Tibial artery (tissue), 4 donors: ENCODE data around the gene L1CAM.

Source experiments
- DNase-seq, 2 donors: peaks; one replicate each; pipeline ENCODE4 v3.0.0-alpha.2; 2019
- H3K27ac ChIP-seq, 2 donors: fragments of 200-600 bp; sonication (generic) in 1 of 2; 1 replicate in 1 of 2; 2 replicates in 1 of 2; pipeline ENCODE4 v1.5.1; 2018 to 2019; ENCODE audit warnings: mild to moderate bottlenecking in 1 of 2
- H3K27me3 ChIP-seq, 2 donors: fragments of 200-600 bp; sonication (generic) in 1 of 2; one replicate each; pipeline versions ENCODE4 v1.5.1 to v1.6.0; 2016 to 2019
- H3K36me3 ChIP-seq, 3 donors: fragments of 200-600 bp; sonication (generic) in 2 of 3; one replicate each; pipeline ENCODE4 v1.5.1; 2016 to 2019; ENCODE audit warnings: mild to moderate bottlenecking in 2 of 3
- H3K4me1 ChIP-seq, 4 donors: fragments of 200-600 bp; sonication (generic) in 2 of 4; 1 replicate in 3 of 4; 2 replicates in 1 of 4; pipeline ENCODE4 v1.5.1; 2016 to 2019
- H3K4me3 ChIP-seq, 2 donors: fragments of 200-600 bp; sonication (generic) in 1 of 2; 1 replicate in 1 of 2; 2 replicates in 1 of 2; pipeline ENCODE4 v1.5.1; 2018 to 2019; ENCODE audit warnings: mild to moderate bottlenecking in 2 of 2
- H3K9me3 ChIP-seq, 3 donors: fragments of 200-600 bp; sonication (generic) in 1 of 3; one replicate each; pipeline ENCODE4 v1.5.1; 2016 to 2019
- intact Hi-C: fragments of 100-400 bp; cut with DNase I; formaldehyde crosslinking; loops from one replicate; pipeline ENCODE4 v1.15.0; 2023; ENCODE audit warnings: low total_unique reads
- TF ChIP-seq, protein P1 (sequence below), 2 experiments: fragments of 200-600 bp in 1 of 2; fragments of 450-650 bp in 1 of 2; IDR thresholded peaks; one replicate each; pipeline ENCODE4 v1.5.1; 2017 to 2019; ENCODE audit warnings: antibody characterized with exemption in 2 of 2, mild to moderate bottlenecking in 1 of 2, moderate library complexity in 1 of 2

Gene L1CAM

DNA sequence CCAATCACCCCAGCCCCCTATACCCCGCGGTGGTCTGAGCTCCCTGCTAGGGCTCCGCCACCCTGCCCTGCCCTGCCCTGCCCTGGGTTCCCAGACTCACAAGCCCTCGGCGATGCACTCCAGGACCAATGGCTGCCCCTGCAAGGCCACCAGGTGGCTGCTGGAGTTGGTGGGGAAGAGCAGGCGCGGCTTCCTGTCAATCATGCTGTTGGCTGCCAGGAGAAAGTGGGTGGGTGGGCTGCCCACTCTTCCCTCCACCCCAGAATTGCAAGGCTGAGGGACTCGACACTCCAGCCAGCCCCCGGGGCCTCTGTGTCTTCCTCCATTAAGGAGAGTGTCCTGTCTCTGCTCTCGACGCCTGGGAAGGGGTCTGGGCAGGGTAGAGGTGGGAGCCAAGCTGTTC lies 15.7 kb downstream of the L1CAM start:
- Histone ChIP-seq H3K27ac (no peak overlapping the region), H3K4me3 (no peak overlapping the region), H3K9me3 (no peaks in the 10 kb centered on the region), H3K27me3 (peaks cover 0 to 12% of the 10 kb centered on the region in 2 donors), H3K4me1 (no peaks in the 10 kb centered on the region), H3K36me3 (no peaks in the 10 kb centered on the region)
- TF ChIP-seq, protein P1, sequence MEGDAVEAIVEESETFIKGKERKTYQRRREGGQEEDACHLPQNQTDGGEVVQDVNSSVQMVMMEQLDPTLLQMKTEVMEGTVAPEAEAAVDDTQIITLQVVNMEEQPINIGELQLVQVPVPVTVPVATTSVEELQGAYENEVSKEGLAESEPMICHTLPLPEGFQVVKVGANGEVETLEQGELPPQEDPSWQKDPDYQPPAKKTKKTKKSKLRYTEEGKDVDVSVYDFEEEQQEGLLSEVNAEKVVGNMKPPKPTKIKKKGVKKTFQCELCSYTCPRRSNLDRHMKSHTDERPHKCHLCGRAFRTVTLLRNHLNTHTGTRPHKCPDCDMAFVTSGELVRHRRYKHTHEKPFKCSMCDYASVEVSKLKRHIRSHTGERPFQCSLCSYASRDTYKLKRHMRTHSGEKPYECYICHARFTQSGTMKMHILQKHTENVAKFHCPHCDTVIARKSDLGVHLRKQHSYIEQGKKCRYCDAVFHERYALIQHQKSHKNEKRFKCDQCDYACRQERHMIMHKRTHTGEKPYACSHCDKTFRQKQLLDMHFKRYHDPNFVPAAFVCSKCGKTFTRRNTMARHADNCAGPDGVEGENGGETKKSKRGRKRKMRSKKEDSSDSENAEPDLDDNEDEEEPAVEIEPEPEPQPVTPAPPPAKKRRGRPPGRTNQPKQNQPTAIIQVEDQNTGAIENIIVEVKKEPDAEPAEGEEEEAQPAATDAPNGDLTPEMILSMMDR (IDR thresholded peaks at IDR 0.05), result no peak
- no peak for DNase-seq
- intact Hi-C loops, result no loop called here

DNA sequence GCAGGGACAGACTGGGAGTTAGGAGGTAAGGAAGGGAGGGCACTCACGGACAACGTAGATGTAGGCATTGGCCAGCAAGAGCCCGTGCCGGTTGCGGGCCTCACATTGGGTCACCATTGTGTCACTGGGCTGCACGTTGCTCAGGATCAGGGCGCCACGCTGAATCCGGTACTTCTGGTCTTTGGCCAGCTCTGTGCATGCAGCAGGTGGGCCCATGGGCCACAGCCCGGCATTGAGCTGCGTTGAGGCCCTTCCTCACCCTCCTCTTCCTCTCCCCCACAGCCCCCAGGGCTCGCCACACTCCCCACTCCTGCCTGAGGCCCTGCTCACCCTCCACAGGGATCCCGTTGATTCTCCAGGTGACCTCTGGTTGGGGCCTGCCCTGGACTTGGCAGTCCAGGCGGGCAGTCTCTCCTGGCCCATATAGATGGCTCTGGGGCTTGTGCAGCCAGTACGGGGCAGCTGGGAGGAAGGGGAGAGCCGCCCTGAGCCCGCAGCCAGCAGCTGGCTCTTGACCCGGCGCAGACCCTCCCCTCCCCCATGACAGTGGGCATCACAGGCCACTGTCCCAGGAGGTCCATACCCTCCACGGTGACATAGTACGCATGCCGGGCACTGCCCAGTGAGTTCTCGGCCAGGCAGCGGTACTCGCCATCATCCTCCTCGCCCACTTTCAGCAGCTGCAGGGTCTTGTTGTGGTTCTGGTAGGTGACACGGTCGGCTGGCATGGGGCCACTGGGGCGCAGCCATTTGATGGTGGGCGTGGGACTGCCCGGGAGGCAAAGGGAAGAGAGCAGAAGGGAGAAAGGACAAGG lies 16.3 kb downstream of the L1CAM start:
- TF ChIP-seq, protein P1 (IDR thresholded peaks at IDR 0.05), result no peak
- H3K36me3 ChIP-seq, result no peaks in the 10 kb centered on the region

DNA sequence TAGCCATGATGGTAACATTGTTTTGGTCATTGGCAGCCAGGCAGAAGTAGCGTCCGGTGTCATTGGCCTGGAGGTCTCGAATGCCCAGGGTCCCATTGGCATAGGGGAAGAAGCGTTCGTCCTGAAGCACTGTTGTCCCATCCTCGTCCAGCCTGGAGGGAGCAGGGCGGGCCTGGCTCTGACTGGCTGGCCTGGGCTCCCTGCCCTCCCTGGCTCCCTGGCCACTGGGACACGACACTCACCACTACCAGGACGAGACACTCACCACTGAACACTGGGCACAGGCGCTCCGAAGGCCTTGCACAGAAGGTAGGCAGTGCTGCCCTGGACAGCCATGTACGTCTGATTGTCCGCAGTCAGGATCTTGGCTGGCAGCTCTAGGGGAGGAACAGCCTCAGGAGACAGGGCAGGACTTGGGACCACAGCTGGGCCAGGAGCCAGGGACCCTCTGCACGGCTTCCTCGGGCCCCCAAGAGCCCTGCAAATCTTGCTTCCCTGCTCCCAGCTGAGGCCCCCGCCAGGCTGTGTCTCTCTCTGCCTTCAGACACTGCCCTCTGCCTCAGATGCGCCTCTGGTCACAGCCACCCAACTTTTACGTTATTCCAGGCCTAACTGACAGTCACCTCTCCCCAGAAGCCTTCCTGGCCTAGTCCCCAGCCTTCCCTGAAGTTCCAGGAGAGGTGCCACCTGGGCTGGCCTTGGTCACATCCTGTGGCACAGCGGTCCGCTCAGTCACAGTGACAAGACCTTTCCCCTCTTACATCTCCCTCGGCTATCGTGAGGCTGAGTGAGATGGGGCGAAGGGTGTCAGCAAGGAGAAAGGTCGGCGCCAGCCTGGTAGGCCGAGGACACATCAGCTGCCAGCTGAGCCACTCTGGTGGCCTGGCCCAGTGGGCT lies 17.1 kb downstream of the L1CAM start:
- Histone ChIP-seq H3K9me3 (no peaks in the 10 kb centered on the region), H3K36me3 (no peaks in the 10 kb centered on the region), H3K27me3 (peaks cover 0 to 15% of the 10 kb centered on the region in 2 donors), H3K4me3 (no peak overlapping the region), H3K27ac (no peak overlapping the region), H3K4me1 (no peaks in the 10 kb centered on the region)
- TF ChIP-seq, protein P1 (IDR thresholded peaks at IDR 0.05), result no peak
- intact Hi-C loops, result no loop called here
- DNase-seq, result no peak

More for the DNA sequence above, 16.3 kb downstream of the L1CAM start:
- H3K4me1 ChIP-seq, result no peaks in the 10 kb centered on the region
- no peak overlapping the region for H3K4me3 ChIP-seq
- no peaks in the 10 kb centered on the region for H3K9me3 ChIP-seq
- H3K27me3 ChIP-seq, result peaks cover 0 to 15% of the 10 kb centered on the region in 2 donors
- intact Hi-C loops, result no loop called here
- no peak for DNase-seq
- no peak overlapping the region for H3K27ac ChIP-seq

DNA sequence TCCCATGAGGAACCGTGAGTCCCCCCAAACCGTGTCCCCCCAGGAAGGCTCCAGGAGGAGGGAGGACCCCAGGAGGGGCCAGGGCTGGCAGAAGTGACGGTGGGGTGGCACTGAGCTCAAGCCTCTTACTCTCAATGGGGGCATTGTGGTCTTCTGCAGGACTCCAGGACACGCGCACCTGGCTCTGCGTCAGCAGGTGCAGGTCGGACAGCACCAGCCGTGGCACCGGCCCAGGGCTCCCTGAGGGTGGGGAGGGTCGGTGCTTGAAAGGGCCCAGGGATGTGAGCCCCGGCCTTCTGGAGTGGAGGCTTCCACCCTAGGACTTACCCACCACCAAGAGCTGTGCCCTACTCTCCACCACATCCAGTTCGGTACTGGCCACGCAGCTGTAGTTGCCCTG lies 18.3 kb downstream of the L1CAM start:
- peaks cover 0 to 15% of the 10 kb centered on the region in 2 donors for H3K27me3 ChIP-seq
- H3K4me3 ChIP-seq, result no peak overlapping the region
- no peaks in the 10 kb centered on the region for H3K36me3 ChIP-seq
- intact Hi-C loops, result no loop called here
- no peaks in the 10 kb centered on the region for H3K4me1 ChIP-seq
- no peaks in the 10 kb centered on the region for H3K9me3 ChIP-seq
- no peak overlapping the region for H3K27ac ChIP-seq
- TF ChIP-seq, protein P1 (IDR thresholded peaks at IDR 0.05), result no peak
- no peak for DNase-seq

DNA sequence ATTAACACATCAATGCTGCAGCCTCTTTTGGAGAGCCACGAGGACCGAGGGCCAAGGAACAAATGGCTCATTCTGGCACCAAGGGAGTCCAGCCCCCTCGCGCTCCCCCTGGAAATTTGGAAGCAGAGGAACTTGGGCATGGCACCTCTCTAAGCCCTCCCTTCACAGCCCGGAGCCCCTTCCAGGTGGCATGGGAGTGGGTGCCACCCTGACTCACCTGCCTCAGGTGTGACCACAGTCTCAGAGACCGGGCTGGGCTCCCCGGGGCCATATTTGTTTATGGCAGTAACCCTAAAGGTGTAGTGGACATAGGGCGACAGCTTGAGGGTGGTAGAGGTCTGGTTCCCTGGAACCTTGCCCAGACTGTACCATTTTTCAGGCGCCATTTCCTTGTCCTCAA lies 18.8 kb downstream of the L1CAM start:
- H3K4me3 ChIP-seq, result no peak overlapping the region
- no peaks in the 10 kb centered on the region for H3K4me1 ChIP-seq
- peaks cover 0 to 19% of the 10 kb centered on the region in 2 donors for H3K27me3 ChIP-seq
- H3K27ac ChIP-seq, result no peak overlapping the region
- intact Hi-C loops, result no loop called here
- no peaks in the 10 kb centered on the region for H3K9me3 ChIP-seq
- no peaks in the 10 kb centered on the region for H3K36me3 ChIP-seq
- DNase-seq, result no peak
- TF ChIP-seq, protein P1 (IDR thresholded peaks at IDR 0.05), result no peak
